Ishikawa (cell line): ENCODE data around the gene ANKDD1A.

Experiments
- CEBPB ChIP-seq: IDR thresholded peaks from 2 replicates; pipeline ENCODE4 v1.6.1; 2012
- CREB1 ChIP-seq: IDR thresholded peaks from 2 replicates; pipeline ENCODE4 v1.6.1; 2012; ENCODE audit warnings: low read depth
- EGR1 ChIP-seq: IDR thresholded peaks from 2 replicates; pipeline ENCODE4 v1.6.1; 2012
- EP300 ChIP-seq: IDR thresholded peaks from 2 replicates; pipeline ENCODE4 v1.6.1; 2012; ENCODE audit warnings: borderline replicate concordance
- FOXM1 ChIP-seq: IDR thresholded peaks from 2 replicates; pipeline ENCODE4 v1.6.1; 2012; ENCODE audit warnings: low read depth, borderline replicate concordance
- NFIC ChIP-seq: IDR thresholded peaks from 2 replicates; pipeline ENCODE4 v1.6.1; 2012
- RAD21 ChIP-seq: IDR thresholded peaks from 2 replicates; pipeline ENCODE4 v1.6.1; 2012; ENCODE audit warnings: low read depth
- TAF1 ChIP-seq: IDR thresholded peaks from 2 replicates; pipeline ENCODE4 v1.6.1; 2012; ENCODE audit warnings: low read depth, mild to moderate bottlenecking
- TCF12 ChIP-seq: IDR thresholded peaks from 2 replicates; pipeline ENCODE4 v1.6.1; 2012; ENCODE audit warnings: low read depth
- TEAD4 ChIP-seq: IDR thresholded peaks from 2 replicates; pipeline ENCODE4 v1.6.1; 2012
- USF1 ChIP-seq: IDR thresholded peaks from 2 replicates; pipeline ENCODE4 v1.6.1; 2012
- YY1 ChIP-seq: IDR thresholded peaks from 2 replicates; pipeline ENCODE4 v1.6.1; 2012; ENCODE audit warnings: low read depth
- ZBTB7A ChIP-seq: IDR thresholded peaks from 2 replicates; pipeline ENCODE4 v1.6.1; 2012; ENCODE audit warnings: low read depth
- TF ChIP-seq, protein P1 (sequence below): IDR thresholded peaks from 2 replicates; pipeline ENCODE4 v1.6.1; 2012; ENCODE audit warnings: low read depth, mild to moderate bottlenecking
- TF ChIP-seq, protein P2 (sequence below): IDR thresholded peaks from 2 replicates; pipeline ENCODE4 v1.6.1; 2012

Gene ANKDD1A

GRCh38 chr15:64960153-64960552 is 48.5 kb downstream of the ANKDD1A start:
- TF ChIP-seq, protein P1, sequence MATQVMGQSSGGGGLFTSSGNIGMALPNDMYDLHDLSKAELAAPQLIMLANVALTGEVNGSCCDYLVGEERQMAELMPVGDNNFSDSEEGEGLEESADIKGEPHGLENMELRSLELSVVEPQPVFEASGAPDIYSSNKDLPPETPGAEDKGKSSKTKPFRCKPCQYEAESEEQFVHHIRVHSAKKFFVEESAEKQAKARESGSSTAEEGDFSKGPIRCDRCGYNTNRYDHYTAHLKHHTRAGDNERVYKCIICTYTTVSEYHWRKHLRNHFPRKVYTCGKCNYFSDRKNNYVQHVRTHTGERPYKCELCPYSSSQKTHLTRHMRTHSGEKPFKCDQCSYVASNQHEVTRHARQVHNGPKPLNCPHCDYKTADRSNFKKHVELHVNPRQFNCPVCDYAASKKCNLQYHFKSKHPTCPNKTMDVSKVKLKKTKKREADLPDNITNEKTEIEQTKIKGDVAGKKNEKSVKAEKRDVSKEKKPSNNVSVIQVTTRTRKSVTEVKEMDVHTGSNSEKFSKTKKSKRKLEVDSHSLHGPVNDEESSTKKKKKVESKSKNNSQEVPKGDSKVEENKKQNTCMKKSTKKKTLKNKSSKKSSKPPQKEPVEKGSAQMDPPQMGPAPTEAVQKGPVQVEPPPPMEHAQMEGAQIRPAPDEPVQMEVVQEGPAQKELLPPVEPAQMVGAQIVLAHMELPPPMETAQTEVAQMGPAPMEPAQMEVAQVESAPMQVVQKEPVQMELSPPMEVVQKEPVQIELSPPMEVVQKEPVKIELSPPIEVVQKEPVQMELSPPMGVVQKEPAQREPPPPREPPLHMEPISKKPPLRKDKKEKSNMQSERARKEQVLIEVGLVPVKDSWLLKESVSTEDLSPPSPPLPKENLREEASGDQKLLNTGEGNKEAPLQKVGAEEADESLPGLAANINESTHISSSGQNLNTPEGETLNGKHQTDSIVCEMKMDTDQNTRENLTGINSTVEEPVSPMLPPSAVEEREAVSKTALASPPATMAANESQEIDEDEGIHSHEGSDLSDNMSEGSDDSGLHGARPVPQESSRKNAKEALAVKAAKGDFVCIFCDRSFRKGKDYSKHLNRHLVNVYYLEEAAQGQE, result no peak
- TF ChIP-seq TAF1, result no peak
- TF ChIP-seq EGR1, result no peak
- no peak for TF ChIP-seq CREB1
- TF ChIP-seq, protein P2, sequence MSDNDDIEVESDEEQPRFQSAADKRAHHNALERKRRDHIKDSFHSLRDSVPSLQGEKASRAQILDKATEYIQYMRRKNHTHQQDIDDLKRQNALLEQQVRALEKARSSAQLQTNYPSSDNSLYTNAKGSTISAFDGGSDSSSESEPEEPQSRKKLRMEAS, result no peak
- TF ChIP-seq FOXM1, result no peak
- TF ChIP-seq YY1, result no peak
- TF ChIP-seq ZBTB7A, result no peak
- no peak for TF ChIP-seq EP300
- TF ChIP-seq RAD21, result no peak
- TF ChIP-seq NFIC, result no peak
- TF ChIP-seq TEAD4, result no peak
- TF ChIP-seq TCF12, result no peak

DNA sequence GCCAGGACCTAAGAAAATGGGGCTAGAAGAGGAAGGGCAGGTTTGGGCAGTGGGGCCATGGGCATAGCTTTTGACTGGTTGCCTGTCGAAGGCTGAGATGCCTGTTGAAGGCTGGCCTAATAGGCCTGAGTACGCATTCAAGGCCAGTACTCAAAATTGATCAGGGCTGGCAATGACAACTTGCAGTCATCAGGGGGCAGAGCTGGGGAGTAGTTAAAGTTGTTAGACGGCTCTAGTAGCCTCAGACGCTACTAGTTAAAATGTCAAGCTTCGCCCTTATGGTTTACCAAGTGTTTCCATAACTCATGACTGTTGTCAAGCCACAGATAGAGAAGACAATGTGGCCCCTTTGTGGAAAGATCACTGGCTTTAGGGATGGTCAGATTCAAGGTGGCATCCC is 49.3 kb downstream of the ANKDD1A start:
- TF ChIP-seq, protein P1, result no peak
- no peak for TF ChIP-seq NFIC

DNA sequence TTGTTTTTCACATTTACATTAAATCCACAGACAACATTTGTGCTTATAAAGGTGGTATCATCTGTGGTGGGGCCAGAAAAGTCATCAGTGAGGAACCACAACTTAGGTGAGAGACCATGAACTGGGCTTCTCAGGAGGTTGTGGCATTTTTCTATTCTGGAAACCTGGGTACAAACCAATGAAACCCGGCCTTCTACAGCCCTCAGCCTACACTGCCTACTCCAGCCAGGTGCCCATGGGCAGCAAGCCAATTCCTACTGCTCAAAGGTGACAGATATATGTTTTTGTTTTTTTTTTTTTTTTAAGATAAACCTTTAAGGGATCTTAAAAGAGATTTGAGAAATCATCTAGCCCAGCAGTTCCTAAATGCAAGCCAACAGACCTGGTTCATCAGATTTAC is 57.7 kb downstream of the ANKDD1A start:
- TF ChIP-seq USF1 (no peak), FOXM1 (no peak), EGR1 (no peak), EP300 (no peak), TCF12 (no peak), YY1 (no peak), TEAD4 (no peak), TAF1 (no peak), NFIC (no peak), CREB1 (no peak), RAD21 (no peak), ZBTB7A (no peak), CEBPB (no peak)
- TF ChIP-seq, protein P2, result no peak
- TF ChIP-seq, protein P1, result no peak

DNA sequence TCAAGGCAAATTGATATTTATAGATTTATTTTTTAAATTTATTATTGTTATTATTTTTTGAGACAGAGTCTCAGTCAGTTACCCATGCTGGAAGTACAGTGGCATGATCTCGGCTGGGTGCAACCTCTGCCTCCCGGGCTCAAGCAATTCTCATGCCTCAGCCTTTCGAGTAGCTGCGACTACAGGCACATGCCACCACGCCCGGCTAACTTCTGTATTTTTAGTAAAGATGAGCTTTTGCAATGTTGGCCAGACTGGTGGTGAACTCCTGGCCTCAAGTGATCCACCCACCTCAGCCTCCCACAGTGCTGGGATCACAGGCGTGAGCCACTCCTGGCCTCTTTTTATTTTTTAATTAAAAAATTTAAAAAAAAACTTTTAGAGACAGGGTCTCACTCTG is 59.0 kb downstream of the ANKDD1A start:
- TF ChIP-seq TAF1, result no peak
- no peak for TF ChIP-seq YY1
- no peak for TF ChIP-seq CEBPB
- TF ChIP-seq EP300, result no peak
- no peak for TF ChIP-seq ZBTB7A
- no peak for TF ChIP-seq TEAD4

GRCh38 chr15:64975390-64975789 is 63.7 kb downstream of the ANKDD1A start:
- TF ChIP-seq, protein P1, result no peak
- no peak for TF ChIP-seq USF1
- TF ChIP-seq ZBTB7A, result no peak
- no peak for TF ChIP-seq EP300
- TF ChIP-seq YY1, result no peak
- no peak for TF ChIP-seq CREB1
- TF ChIP-seq NFIC, result no peak
- no peak for TF ChIP-seq CEBPB
- no peak for TF ChIP-seq RAD21
- TF ChIP-seq, protein P2, result no peak
- TF ChIP-seq FOXM1, result no peak
